Left lobe of liver (tissue), 2 donors: ENCODE measurements around the gene SH3GL1. TPM values are rescaled to one million over a fixed set of nuclear protein-coding genes. Genes with fewer than 3 reads are reported as not detected.

Experiments
- ATAC-seq: fragments of 200-7000 bp; cut with Tn5 transposase; one replicate; pipeline ENCODE4 v1.9.1; 2020; ENCODE audit warnings: mild to moderate bottlenecking, moderate library complexity
- DNase-seq: peaks from one replicate; pipeline ENCODE4 v3.0.0-alpha.2; 2020; ENCODE audit warnings: low spot score
- total RNA-seq: library from RNA; stranded (reverse); gene quantifications from one replicate; pipeline ENCODE4 v1.2.1, GENCODE V29; 2021
- donor health status: DM: no; HTN: no; CAD: no; lungs with moderate emphysema.
- donor health status: DM: no; HTN: yes; CAD: no.

The SH3GL1 gene
- total RNA-seq, 1 donor from 2014 or later = 30.2 TPM

DNA sequence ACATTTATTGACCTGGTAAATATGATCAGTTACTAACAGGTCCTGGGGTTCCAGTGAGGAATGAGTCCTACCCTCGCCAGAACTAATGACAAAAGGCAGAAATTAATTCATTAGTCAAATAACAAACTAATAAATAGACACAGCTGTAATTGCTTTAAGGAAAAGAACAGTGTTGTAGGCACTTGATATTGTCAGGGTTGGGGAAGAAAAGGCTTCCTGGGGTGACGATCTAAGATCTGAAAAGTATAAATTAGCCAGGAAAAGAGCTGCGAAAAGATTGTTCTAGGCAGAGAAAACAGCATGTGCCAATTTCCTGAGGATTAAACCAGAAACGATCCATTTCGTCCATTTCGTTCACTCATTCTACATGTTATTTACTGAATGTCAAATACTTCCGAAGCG lies 1.4 kb upstream of the SH3GL1 start:
- no peak for ATAC-seq
- DNase-seq = no peak

DNA sequence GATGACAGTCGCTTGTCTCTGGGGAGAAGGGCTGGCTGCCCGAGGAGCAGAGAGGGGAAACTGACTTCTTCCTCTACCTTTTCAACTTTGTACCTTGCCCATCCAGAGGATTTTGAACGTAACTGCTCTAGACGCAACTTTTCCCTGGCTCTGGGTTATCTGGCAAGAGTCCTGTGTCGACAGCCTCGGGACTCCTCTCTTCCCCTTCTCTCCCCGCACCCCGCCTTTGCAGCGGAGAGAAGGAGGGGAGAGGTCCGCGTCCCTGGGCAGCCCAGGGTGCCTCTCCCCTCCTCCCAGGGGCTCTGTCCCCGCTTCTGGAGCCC lies 574 bp downstream of the SH3GL1 start:
- DNase-seq = peak; percentile 71

GRCh38 chr19:4396949-4397783 lies 3.2 kb downstream of the SH3GL1 start:
- peak; percentile 8 for ATAC-seq

More for the DNA sequence above, 574 bp downstream of the SH3GL1 start:
- peak; percentile 31 for ATAC-seq

GRCh38 chr19:4393947-4394590 lies 6.3 kb downstream of the SH3GL1 start:
- no peak for ATAC-seq
- DNase-seq = no peak

More at GRCh38 chr19:4396949-4397783, 3.2 kb downstream of the SH3GL1 start:
- DNase-seq = peak; percentile 56

- DNase-seq = peak; percentile 55
- ATAC-seq = peak; percentile 19
Measured at GRCh38 chr19:4391701-4392483, 8.5 kb downstream of the SH3GL1 start.

- ATAC-seq (peak; percentile 4), DNase-seq (no peak)
Measured at GRCh38 chr19:4391306-4391693, 9.0 kb downstream of the SH3GL1 start.

GRCh38 chr19:4390567-4391305 lies 9.6 kb downstream of the SH3GL1 start:
- DNase-seq = peak; percentile 93
- ATAC-seq = peak; percentile 67

DNA sequence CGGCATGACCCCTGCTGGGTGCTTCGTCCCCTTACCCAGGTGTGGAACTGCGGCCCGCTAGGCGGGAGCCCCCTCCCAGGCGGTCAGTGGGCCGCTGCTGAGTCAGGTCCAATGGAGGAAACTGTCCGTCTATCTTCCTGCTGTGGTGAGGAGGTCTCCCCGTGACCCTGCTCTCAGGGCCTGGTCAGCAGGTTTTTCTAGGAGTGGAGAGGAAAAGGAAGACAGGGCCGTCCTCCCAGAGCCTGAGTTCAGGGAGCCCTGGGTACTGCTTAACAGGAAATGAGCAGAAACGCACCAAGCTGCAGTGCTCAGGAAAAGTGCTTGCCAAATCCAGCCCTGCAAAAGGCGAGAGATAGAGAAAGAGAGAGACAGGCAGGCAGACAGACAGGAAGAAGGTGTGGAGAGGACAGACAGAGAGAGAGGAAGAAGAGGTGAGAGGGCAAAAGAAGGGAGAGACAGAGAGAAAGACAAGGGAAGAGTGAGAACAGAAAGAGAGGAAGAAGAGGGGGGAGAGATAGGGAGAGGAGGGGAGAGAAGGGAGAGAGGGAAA lies 10.3 kb downstream of the SH3GL1 start:
- DNase-seq (peak; percentile 55), ATAC-seq (peak; percentile 32)

- no peak for DNase-seq
- peak; percentile 0 for ATAC-seq
Measured at GRCh38 chr19:4389511-4390016, 10.8 kb downstream of the SH3GL1 start.

GRCh38 chr19:4389064-4389375 lies 11.3 kb downstream of the SH3GL1 start:
- ATAC-seq (no peak), DNase-seq (no peak)

GRCh38 chr19:4388337-4389063 lies 11.8 kb downstream of the SH3GL1 start:
- DNase-seq = peak; percentile 79
- ATAC-seq = peak; percentile 63

DNA sequence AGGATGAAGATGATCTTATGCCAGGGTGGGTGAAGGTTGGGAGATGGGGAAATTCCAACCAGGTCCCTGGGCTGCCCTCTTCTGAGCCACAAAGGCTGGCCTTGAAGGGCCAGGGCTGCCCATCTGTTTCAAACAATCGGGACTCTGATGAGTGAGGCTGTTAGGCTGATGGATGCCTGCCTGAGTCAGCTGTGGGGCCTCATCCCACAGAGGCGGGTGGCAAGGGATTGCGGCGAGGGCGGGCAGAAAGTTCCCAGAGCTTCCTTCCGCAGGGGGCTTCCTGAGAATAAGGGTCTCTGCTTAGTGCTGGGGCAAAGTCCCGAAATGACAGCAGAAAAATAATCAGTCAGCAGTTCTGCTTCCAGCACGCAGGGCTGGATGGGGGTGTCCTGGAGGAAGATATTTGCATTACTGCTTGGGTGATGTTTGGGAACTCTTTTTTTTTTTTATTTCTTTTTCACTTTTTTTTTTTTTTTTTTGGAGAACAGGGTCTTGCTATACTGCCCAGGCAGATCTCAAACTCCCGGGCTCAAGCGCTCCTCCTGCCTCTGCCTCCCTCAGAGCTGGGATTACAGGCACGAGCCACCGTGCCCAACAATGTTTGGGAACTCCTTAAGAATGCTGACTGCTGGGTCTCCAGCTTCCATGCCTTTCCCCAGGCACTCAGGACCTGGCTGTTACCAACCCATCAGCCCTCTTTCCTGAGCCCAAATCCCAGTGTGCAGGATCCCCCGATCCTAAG lies 14.1 kb downstream of the SH3GL1 start:
- DNase-seq (no peak), ATAC-seq (no peak)

DNA sequence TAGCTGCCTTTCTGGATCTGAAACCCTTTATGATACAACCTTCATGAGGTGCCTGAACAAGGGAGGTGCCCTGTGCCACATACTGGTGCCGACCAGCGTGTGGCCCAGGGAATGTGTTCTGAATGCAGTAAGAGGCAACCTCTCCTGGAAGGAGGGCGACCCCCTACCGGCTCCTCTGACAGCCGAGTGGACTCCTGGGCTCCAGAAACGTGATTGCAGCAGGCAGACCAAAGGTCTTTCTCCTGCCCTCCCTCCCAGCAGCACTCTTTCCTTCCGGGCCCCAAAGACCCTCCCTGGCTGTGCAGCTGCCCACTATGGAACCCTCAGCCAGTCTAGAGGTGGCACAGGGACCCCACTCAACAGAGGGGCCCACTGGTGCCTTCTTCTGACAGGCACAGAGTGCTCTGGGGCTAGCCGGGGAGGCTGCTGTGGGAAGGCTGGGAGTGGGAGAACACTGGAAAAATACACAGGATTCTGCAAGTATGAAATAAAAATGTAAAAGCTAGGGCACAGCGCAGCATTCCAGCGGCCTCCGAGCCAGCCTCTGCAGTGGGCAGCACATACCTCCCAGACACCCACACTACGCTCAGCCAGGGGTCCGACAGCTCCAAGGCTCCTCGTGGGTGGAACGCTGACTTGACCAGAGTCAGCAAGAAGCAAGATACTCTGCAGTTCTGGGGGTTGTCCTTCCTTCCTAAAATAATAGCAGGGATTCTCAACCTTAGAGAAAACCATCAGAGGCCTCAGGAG lies 14.9 kb downstream of the SH3GL1 start:
- DNase-seq (no peak), ATAC-seq (no peak)

- ATAC-seq = peak; percentile 18
Measured at GRCh38 chr19:4380254-4380727, 20.1 kb downstream of the SH3GL1 start.

DNA sequence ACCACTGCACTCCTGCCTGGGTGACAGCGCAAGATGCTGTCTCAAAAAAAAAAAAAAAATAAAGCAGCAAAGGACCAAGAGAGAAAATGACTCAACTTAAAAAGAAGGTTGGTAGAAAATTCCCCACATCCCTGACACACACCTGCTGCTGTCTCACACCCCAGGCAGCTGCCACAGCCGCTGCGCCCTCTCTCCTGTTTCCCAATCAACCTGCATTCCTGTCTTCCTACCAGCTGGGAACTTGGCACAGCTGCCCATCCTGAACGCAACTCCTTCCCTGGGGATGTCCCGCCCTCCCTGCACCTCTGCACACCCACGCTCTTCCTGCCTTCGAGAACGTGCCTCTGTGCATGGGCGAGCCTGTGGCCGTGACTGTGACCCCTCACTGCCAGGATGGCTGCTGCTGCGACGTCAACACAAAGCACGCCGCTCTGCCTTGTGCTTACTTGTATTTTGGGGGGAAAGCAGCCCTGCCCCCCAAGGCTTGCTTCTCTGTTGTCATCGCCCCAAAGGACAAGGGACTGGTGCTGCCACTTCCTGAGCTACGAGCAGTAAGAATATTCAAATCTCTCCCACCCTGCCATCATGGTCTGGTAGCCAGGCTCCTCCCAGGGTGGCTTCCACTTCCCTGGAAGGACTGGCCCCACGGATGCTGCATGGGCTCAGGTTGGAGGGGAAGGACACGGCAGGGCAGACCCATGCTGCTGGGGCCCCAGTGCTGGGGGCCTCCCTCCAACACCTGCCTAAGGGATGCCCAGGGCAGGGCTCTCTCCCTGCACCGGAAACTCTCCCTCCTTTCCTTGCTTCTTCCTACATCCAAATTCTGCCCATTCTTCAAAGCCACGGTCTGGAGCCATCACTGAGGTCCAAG lies 20.7 kb downstream of the SH3GL1 start:
- peak; percentile 82 for ATAC-seq

More at GRCh38 chr19:4380254-4380727, 20.1 kb downstream of the SH3GL1 start:
- no peak for DNase-seq

DNA sequence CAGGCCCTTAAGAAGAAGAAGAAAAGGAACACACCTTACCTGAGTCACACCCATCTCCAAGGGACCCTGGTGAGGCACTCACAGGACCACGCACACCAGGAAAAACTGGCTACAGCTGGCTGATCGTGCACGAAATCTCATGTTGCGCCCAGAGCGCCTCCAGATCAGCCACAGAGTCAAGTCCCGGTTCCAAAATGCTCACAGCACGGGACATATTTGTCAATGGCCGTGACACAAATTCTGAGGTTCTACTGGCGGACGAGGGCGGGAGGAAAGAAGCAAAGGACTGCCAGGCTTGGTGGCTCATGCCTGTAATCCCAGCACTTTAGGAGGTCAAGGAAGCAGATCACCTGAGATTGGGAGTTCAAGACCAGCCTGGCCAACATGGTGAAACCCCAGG lies 21.5 kb downstream of the SH3GL1 start:
- no peak for DNase-seq

More for the DNA sequence above, 20.7 kb downstream of the SH3GL1 start:
- peak; percentile 85 for DNase-seq

More for the DNA sequence above, 21.5 kb downstream of the SH3GL1 start:
- ATAC-seq = no peak
